Suppressor macrophage treated with lipopolysaccharide for 1 hour (primary cell): ENCODE results near the gene MAB21L4.

ENCODE experiments used
- DNase-seq, 3 donors: peaks; one replicate each; pipeline ENCODE4 v3.0.0-alpha.2; 2020 to 2022

MAB21L4 gene

GRCh38 chr2:240895656-240896388 lies at the start of gene MAB21L4:
Gene MAB21L4, minus strand, starts transcription at chr2:240896156. Its CDS starts 159 bp downstream, at chr2:240895997.
- DNase-seq = no peak

GRCh38 chr2:240936106-240936505 lies 40.1 kb upstream of the MAB21L4 start:
- no peak for DNase-seq

- DNase-seq = no peak
These were observed 39.3 kb upstream of the MAB21L4 start for GRCh38 chr2:240935103-240935876.

- DNase-seq = no peak
These were observed 38.7 kb upstream of the MAB21L4 start for GRCh38 chr2:240934701-240935102.

GRCh38 chr2:240933966-240934700 lies 38.2 kb upstream of the MAB21L4 start:
- no peak for DNase-seq

- no peak for DNase-seq
These were observed 37.4 kb upstream of the MAB21L4 start for GRCh38 chr2:240933048-240933965.

GRCh38 chr2:240932724-240933047 lies 36.7 kb upstream of the MAB21L4 start:
- no peak for DNase-seq

- DNase-seq = no peak
These were observed 36.2 kb upstream of the MAB21L4 start for GRCh38 chr2:240932001-240932723.

GRCh38 chr2:240931319-240931949 lies 35.5 kb upstream of the MAB21L4 start:
- DNase-seq = no peak

GRCh38 chr2:240930631-240931318 lies 34.8 kb upstream of the MAB21L4 start:
- no peak for DNase-seq

GRCh38 chr2:240930096-240930630 lies 34.2 kb upstream of the MAB21L4 start:
- DNase-seq = no peak

- DNase-seq = no peak
These were observed 33.6 kb upstream of the MAB21L4 start for GRCh38 chr2:240929364-240930095.

GRCh38 chr2:240928476-240929363 lies 32.8 kb upstream of the MAB21L4 start:
- no peak for DNase-seq

GRCh38 chr2:240927390-240927781 lies 31.4 kb upstream of the MAB21L4 start:
- no peak for DNase-seq

GRCh38 chr2:240926516-240927389 lies 30.8 kb upstream of the MAB21L4 start:
- DNase-seq = no peak

- no peak for DNase-seq
These were observed 29.9 kb upstream of the MAB21L4 start for GRCh38 chr2:240925568-240926515.
